Inflammatory macrophage treated with lipopolysaccharide for 1 hour (primary cell): ENCODE data around the gene ADGRG4.

Source experiments
- DNase-seq, 2 donors: peaks; one replicate each; pipeline ENCODE4 v3.0.0-alpha.2; 2020 to 2022

ADGRG4 gene

GRCh38 chrX:136295380-136295779 is 5.4 kb upstream of the ADGRG4 start:
- DNase-seq = no peak

- DNase-seq = no peak
Measured at GRCh38 chrX:136303041-136303440, 2.3 kb downstream of the ADGRG4 start.

GRCh38 chrX:136304493-136304892 is 3.7 kb downstream of the ADGRG4 start:
- no peak for DNase-seq

- no peak for DNase-seq
Measured at GRCh38 chrX:136306182-136306581, 5.4 kb downstream of the ADGRG4 start.

GRCh38 chrX:136307471-136307870 is 6.7 kb downstream of the ADGRG4 start:
- DNase-seq = no peak

GRCh38 chrX:136310411-136310810 is 9.6 kb downstream of the ADGRG4 start:
- no peak for DNase-seq

GRCh38 chrX:136318156-136318555 is 17.4 kb downstream of the ADGRG4 start:
- DNase-seq = no peak

- no peak for DNase-seq
Measured at GRCh38 chrX:136318895-136319597, 18.3 kb downstream of the ADGRG4 start.

GRCh38 chrX:136319600-136319999 is 18.8 kb downstream of the ADGRG4 start:
- no peak for DNase-seq

- no peak for DNase-seq
Measured at GRCh38 chrX:136321532-136321931, 20.8 kb downstream of the ADGRG4 start.

GRCh38 chrX:136322064-136322463 is 21.3 kb downstream of the ADGRG4 start:
- no peak for DNase-seq

- no peak for DNase-seq
Measured at GRCh38 chrX:136325377-136325776, 24.6 kb downstream of the ADGRG4 start.

GRCh38 chrX:136328933-136329332 is 28.2 kb downstream of the ADGRG4 start:
- no peak for DNase-seq

- DNase-seq = peak in 1 of 2 donors; percentile 3
Measured at GRCh38 chrX:136336623-136337022, 35.9 kb downstream of the ADGRG4 start.

GRCh38 chrX:136339702-136340101 is 38.9 kb downstream of the ADGRG4 start:
- DNase-seq = no peak

GRCh38 chrX:136344320-136344719 is 43.6 kb downstream of the ADGRG4 start:
- DNase-seq = no peak

- no peak for DNase-seq
Measured at GRCh38 chrX:136346506-136346905, 45.7 kb downstream of the ADGRG4 start.

GRCh38 chrX:136347706-136348105 is 46.9 kb downstream of the ADGRG4 start:
- no peak for DNase-seq

GRCh38 chrX:136353526-136354093 is 52.8 kb downstream of the ADGRG4 start:
- DNase-seq = no peak

GRCh38 chrX:136354201-136354600 is 53.4 kb downstream of the ADGRG4 start:
- DNase-seq = no peak

GRCh38 chrX:136369377-136369776 is 68.6 kb downstream of the ADGRG4 start:
- no peak for DNase-seq

- no peak for DNase-seq
Measured at GRCh38 chrX:136376713-136377112, 76.0 kb downstream of the ADGRG4 start.

GRCh38 chrX:136380010-136380769 is 79.4 kb downstream of the ADGRG4 start:
- DNase-seq = no peak

GRCh38 chrX:136386173-136386572 is 85.4 kb downstream of the ADGRG4 start:
- no peak for DNase-seq
